Measurements from ENCODE around the gene VENTX. TPM values are rescaled to one million over a fixed set of nuclear protein-coding genes. Genes with fewer than 3 reads are reported as not detected.

Gene VENTX
- total RNA-seq, 2 donors from 2014 or later: 5.1 to 9.5 TPM

DNA sequence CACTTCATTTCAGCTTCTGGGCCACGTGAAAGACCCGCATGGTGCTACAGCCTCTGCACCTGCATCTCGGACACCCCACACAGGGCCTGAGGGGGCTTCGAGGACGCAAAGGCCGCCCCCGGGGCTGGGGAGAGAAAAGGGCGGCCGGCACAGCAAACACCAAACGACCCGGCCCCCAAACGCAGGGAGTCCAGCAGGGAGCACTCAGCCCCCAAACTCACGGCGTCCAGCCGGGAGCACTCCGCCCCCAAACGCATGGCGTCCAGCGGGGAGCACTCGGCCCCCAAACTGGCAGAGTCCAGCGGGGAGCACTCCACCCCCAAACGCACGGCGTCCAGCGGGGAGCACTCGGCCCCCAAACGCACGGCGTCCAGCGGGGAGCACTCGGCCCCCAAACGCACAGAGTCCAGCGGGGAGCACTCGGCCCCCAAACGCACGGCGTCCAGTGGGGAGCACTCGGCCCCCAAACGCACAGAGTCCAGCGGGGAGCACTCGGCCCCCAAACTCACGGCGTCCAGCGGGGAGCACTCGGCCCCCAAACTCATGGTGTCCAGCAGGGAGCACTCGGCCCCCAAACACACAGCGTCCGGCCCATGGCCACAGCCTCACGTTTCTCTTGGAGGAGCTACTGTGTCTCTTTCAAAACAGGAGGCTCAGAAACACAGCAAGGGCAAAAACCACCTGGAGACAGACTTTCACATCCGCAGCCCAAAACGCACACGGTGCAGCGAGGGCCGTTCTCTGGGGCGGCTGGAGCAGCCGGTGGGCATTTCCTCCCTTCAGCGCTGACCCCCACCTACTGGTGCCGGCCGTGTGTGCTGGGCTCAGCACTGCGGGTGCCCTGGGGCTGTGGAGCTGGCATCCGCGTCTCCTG lies 34.6 kb upstream of the VENTX start:
- H3K36me3 ChIP-seq: no peaks in the 10 kb centered on the region
- no peak for TF ChIP-seq CTCF (IDR thresholded peaks at IDR 0.05)
- no peaks in the 10 kb centered on the region for H3K9me3 ChIP-seq
- no peaks in the 10 kb centered on the region for H3K4me1 ChIP-seq (ENCODE audit: control insufficient read depth in 1 of 2, low read depth in 2 of 2)
- H3K27ac ChIP-seq: no peak overlapping the region
- H3K27me3 ChIP-seq (replicated peaks; ENCODE audit: insufficient read depth): no peaks in the 10 kb centered on the region
- DNase-seq (ENCODE audit: low spot score): no peak
- no peak overlapping the region for H3K4me3 ChIP-seq
- no peak for ATAC-seq (ENCODE audit: insufficient number of reproducible peaks, low FRiP score, low read depth)

- Histone ChIP-seq H3K4me3 (no peak overlapping the region), H3K4me1 (ENCODE audit: control insufficient read depth in 1 of 2, low read depth in 2 of 2) (no peaks in the 10 kb centered on the region), H3K27ac (no peak overlapping the region), H3K36me3 (no peaks in the 10 kb centered on the region), H3K27me3 (replicated peaks; ENCODE audit: insufficient read depth) (no peaks in the 10 kb centered on the region), H3K9me3 (no peaks in the 10 kb centered on the region)
- no peak for TF ChIP-seq CTCF (IDR thresholded peaks at IDR 0.05)
- ATAC-seq (ENCODE audit: insufficient number of reproducible peaks, low FRiP score, low read depth): no peak
- DNase-seq (ENCODE audit: low spot score): no peak
These were observed 33.9 kb upstream of the VENTX start for GRCh38 chr10:133203652-133204195.

- no peak for TF ChIP-seq CTCF (IDR thresholded peaks at IDR 0.05)
- no peak for ATAC-seq (ENCODE audit: insufficient number of reproducible peaks, low FRiP score, low read depth)
- no peaks in the 10 kb centered on the region for H3K36me3 ChIP-seq
- no peaks in the 10 kb centered on the region for H3K27me3 ChIP-seq (replicated peaks; ENCODE audit: insufficient read depth)
- H3K27ac ChIP-seq: no peak overlapping the region
- H3K9me3 ChIP-seq: no peaks in the 10 kb centered on the region
- H3K4me1 ChIP-seq (ENCODE audit: control insufficient read depth in 1 of 2, low read depth in 2 of 2): no peaks in the 10 kb centered on the region
- DNase-seq (ENCODE audit: low spot score): no peak
- H3K4me3 ChIP-seq: no peak overlapping the region
These were observed 33.2 kb upstream of the VENTX start for GRCh38 chr10:133204226-133205015.

DNA sequence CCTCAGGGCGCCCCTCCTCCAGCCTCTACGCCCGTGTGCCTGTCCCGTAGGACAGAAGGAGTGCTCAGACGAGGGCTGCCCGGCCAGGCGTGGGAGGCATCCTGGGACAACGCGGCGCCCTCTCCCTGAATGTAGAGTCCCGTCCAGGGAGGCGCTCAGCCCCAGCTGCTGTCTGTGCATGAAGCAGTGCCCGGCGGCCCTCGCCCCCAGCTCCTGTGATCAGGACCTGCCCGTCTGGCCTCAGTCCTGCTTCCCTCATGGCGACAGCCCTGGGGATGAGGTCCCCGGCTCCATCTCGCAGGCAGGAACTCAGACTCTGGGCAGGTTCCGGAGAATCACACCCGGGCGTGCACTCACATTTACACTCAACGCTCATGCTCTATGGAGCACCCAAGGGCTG lies 32.5 kb upstream of the VENTX start:
- Histone ChIP-seq H3K4me1 (ENCODE audit: control insufficient read depth in 1 of 2, low read depth in 2 of 2) (no peaks in the 10 kb centered on the region), H3K36me3 (no peaks in the 10 kb centered on the region), H3K27me3 (replicated peaks; ENCODE audit: insufficient read depth) (no peaks in the 10 kb centered on the region), H3K4me3 (no peak overlapping the region), H3K9me3 (no peaks in the 10 kb centered on the region), H3K27ac (no peak overlapping the region)
- ATAC-seq (ENCODE audit: insufficient number of reproducible peaks, low FRiP score, low read depth) (no peak), DNase-seq (ENCODE audit: low spot score) (no peak)
- TF ChIP-seq CTCF (IDR thresholded peaks at IDR 0.05): no peak
